Lung (tissue), 12 donors: Measurements from ENCODE around the gene LPAR3. TPM values are rescaled to one million over a fixed set of nuclear protein-coding genes. Genes with fewer than 3 reads are reported as not detected.

Experiments
- ATAC-seq: fragments of 200-7000 bp; cut with Tn5 transposase; one replicate; pipeline ENCODE4 v1.9.1; 2020; ENCODE audit warnings: moderate number of reproducible peaks; ENCODE audit not compliant: insufficient read depth, low FRiP score
- DNase-seq, 3 donors: peaks; one replicate each; pipeline ENCODE4 v3.0.0-alpha.2; 2013 to 2017
- H3K27ac ChIP-seq, 2 donors: one replicate each; pipeline ENCODE4 v1.5.1; 2013; ENCODE audit warnings: mild to moderate bottlenecking in 2 of 2, moderate library complexity in 2 of 2, control low read depth in 1 of 2, inconsistent platforms in 1 of 2, low read depth in 1 of 2, low read length in 1 of 2
- H3K27me3 ChIP-seq, 3 donors: one replicate each; pipeline ENCODE4 v1.5.1; 2013; ENCODE audit warnings: low read length in 2 of 3; ENCODE audit not compliant: control insufficient read depth in 3 of 3, insufficient read depth in 3 of 3
- H3K36me3 ChIP-seq, 4 donors: one replicate each; pipeline ENCODE4 v1.5.1; 2013; ENCODE audit warnings: low read length in 4 of 4, mild to moderate bottlenecking in 1 of 4, moderate library complexity in 1 of 4; ENCODE audit not compliant: control insufficient read depth in 4 of 4, insufficient read depth in 4 of 4
- H3K4me1 ChIP-seq, 5 donors: one replicate each; pipeline ENCODE4 v1.5.1; 2013; ENCODE audit warnings: low read length in 5 of 5, mild to moderate bottlenecking in 2 of 5, moderate library complexity in 1 of 5; ENCODE audit not compliant: control insufficient read depth in 5 of 5, insufficient read depth in 5 of 5
- H3K4me3 ChIP-seq: one replicate; pipeline ENCODE4 v1.5.1; 2013; ENCODE audit warnings: mild to moderate bottlenecking, control low read depth, moderate library complexity
- H3K9ac ChIP-seq, 2 donors: one replicate each; pipeline ENCODE4 v1.5.1; 2013; ENCODE audit warnings: low read length in 2 of 2, control low read depth in 1 of 2; ENCODE audit not compliant: insufficient read depth in 1 of 2
- H3K9me3 ChIP-seq, 4 donors: one replicate each; pipeline ENCODE4 v1.5.1; 2013; ENCODE audit warnings: low read length in 3 of 4, mild to moderate bottlenecking in 1 of 4, moderate library complexity in 1 of 4; ENCODE audit not compliant: control insufficient read depth in 4 of 4, insufficient read depth in 3 of 4
- WGBS, 2 donors: extraction: QIAGEN DNeasy Blood & Tissue Kit; methylation state at CpG; one replicate each; pipeline ENCODE4 v1.1.7; 2013; 5-methylcytosine and 5-hydroxymethylcytosine counted together
- polyA plus RNA-seq, 2 donors: library from polyadenylated mRNA; stranded (reverse); fragments of 200-250 nt; gene quantifications; one replicate each; pipeline ENCODE4 v1.2.1, GENCODE V29; 2013
- total RNA-seq, 2 donors: library from RNA; depleted of rRNA in 1 of 2; stranded (reverse); fragments of >200 nt in 1 of 2; gene quantifications; one replicate each; pipeline ENCODE4 v1.2.1, GENCODE V29; 2014 to 2021
- TF ChIP-seq, protein P1 (sequence below): IDR thresholded peaks from 2 replicates; pipeline ENCODE4 v1.5.1; 2012; ENCODE audit warnings: mild to moderate bottlenecking; ENCODE audit errors: control extremely low read depth, extremely low read depth
- donor health status: control.
- donor health status: control.
- donor health status: Bipolar disorder and iron deficiency.
- donor health status: healthy.
- donor health status: DM: yes; HTN: yes; CAD: no.

The LPAR3 gene
- total and polyA plus RNA-seq, 4 donors = 0.98 to 8.3 (median 5.3) TPM

DNA sequence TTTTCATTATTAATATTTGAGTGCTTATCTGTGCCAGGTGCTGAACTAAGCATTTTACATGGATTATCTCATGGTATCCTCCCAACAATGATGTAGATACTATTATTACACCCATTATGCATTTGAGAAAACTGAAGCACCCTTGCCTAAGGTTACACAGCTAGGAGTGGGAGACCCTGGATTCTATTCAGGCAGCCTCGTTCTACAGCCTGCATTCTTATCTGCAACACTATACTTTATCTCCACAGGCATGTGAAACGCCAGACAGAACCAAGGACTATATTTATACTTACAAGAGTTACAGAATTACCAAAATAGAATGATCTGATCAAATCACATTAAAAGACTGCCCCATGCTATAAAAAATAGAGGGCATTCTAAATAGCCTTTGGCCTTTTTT is 22.4 kb downstream of the LPAR3 start:
- H3K27me3 ChIP-seq = peaks cover 0 to 2% (median 0%) of the 10 kb centered on the region in 3 donors
- DNase-seq (no peak), ATAC-seq (no peak)
- no peak overlapping the region for H3K4me3 ChIP-seq
- no peak overlapping the region for H3K9ac ChIP-seq
- no peak overlapping the region for H3K27ac ChIP-seq
- TF ChIP-seq, protein P1, sequence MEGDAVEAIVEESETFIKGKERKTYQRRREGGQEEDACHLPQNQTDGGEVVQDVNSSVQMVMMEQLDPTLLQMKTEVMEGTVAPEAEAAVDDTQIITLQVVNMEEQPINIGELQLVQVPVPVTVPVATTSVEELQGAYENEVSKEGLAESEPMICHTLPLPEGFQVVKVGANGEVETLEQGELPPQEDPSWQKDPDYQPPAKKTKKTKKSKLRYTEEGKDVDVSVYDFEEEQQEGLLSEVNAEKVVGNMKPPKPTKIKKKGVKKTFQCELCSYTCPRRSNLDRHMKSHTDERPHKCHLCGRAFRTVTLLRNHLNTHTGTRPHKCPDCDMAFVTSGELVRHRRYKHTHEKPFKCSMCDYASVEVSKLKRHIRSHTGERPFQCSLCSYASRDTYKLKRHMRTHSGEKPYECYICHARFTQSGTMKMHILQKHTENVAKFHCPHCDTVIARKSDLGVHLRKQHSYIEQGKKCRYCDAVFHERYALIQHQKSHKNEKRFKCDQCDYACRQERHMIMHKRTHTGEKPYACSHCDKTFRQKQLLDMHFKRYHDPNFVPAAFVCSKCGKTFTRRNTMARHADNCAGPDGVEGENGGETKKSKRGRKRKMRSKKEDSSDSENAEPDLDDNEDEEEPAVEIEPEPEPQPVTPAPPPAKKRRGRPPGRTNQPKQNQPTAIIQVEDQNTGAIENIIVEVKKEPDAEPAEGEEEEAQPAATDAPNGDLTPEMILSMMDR = no peak
- H3K9me3 ChIP-seq = no peaks in the 10 kb centered on the region
- 41 to 70% methylated on average over 2 of the region's 2 CpGs for WGBS, 2 donors
- H3K36me3 ChIP-seq = no peaks in the 10 kb centered on the region
- H3K4me1 ChIP-seq = peaks cover 0 to 22% (median 6%) of the 10 kb centered on the region in 5 donors

DNA sequence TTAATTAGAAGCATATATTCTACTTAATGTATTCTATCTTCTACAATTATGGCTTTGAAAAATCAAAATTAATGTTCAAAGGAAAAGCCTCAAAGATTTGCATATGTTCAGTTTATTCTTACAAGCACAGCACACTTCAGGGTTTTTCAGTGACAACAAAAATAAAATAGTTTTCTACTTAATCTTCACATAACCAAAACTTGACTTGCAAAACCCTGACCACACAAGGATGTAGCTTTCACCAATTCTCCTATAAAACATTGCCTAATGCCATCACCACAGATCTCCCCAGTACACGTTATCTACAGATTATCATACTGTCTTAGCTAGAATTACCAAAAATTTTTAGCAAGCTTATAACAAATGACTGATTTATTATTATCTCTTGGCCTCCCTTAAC is 23.3 kb downstream of the LPAR3 start:
- H3K9ac ChIP-seq = no peak overlapping the region
- ATAC-seq (no peak), DNase-seq (no peak)
- H3K9me3 ChIP-seq = peaks cover 0 to 2% (median 0%) of the 10 kb centered on the region in 4 donors
- no peaks in the 10 kb centered on the region for H3K36me3 ChIP-seq
- H3K4me3 ChIP-seq = no peak overlapping the region
- 48 to 66% methylated on average over 1 of the region's 1 CpG for WGBS, 2 donors
- TF ChIP-seq, protein P1 = no peak
- peaks cover 0 to 22% (median 6%) of the 10 kb centered on the region in 5 donors for H3K4me1 ChIP-seq
- no peak overlapping the region for H3K27ac ChIP-seq
- peaks cover 0 to 2% (median 0%) of the 10 kb centered on the region in 3 donors for H3K27me3 ChIP-seq

DNA sequence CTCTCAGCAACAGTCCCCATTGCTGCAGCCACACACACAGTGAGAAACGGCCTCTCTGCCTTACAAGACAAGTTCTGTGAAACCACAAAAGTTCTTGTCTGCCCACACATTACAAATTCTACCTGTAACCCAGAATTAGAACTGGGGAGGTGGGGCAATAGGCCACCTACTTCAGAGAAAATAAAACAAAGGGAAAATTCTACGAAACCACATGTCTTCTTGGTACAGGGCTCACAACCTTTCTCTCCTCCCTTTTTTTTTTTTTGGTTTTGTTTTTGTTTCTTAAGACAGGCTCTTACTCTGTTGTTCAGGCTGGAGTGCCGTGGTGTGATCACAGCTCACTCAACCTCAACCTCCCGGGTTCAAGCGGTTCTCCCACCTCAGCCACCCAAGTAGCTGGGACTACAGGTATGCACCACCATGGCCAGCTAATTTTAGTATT is 30.2 kb downstream of the LPAR3 start:
- Histone ChIP-seq H3K36me3 (no peaks in the 10 kb centered on the region), H3K9ac (no peak overlapping the region), H3K27ac (no peak overlapping the region), H3K4me1 (no peaks in the 10 kb centered on the region), H3K9me3 (peaks cover 0 to 2% (median 0%) of the 10 kb centered on the region in 4 donors), H3K27me3 (peaks cover 0 to 2% (median 0%) of the 10 kb centered on the region in 3 donors), H3K4me3 (no peak overlapping the region)
- 70 to 85% methylated on average over 5 of the region's 5 CpGs for WGBS, 2 donors
- ATAC-seq (no peak), DNase-seq (no peak)
- TF ChIP-seq, protein P1 = no peak
